Measurements from ENCODE around the gene MTFP1.

DNA sequence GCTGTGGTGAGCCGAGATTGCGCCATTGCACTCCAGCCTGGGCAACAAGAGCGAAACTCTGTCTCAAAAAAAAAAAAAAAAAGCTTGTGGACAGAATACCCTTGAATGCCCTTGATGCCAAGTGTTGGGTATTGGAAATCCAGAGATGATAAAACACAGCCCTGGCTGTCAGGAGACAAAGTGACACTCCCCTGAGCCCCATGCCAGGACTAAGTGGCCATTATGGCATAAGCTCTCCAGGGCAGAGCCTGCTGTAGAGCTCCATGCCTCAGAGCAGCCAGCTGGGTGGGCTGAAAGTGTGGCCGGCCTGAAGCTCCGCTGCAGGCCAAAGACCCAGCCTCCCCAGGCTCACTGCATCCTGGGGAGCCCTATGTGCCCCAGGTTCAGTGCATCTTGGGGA lies 43.2 kb upstream of the MTFP1 start:
- TF ChIP-seq TAF1 (IDR thresholded peaks at IDR 0.05; ENCODE audit: borderline replicate concordance, insufficient read depth, low read length) (no peak), SIN3A (IDR thresholded peaks at IDR 0.05; ENCODE audit: borderline replicate concordance, insufficient read depth, low read length) (no peak), POLR2AphosphoS5 (IDR thresholded peaks at IDR 0.05; ENCODE audit: low read depth, low read length) (no peak)
- TF ChIP-seq, protein P1, sequence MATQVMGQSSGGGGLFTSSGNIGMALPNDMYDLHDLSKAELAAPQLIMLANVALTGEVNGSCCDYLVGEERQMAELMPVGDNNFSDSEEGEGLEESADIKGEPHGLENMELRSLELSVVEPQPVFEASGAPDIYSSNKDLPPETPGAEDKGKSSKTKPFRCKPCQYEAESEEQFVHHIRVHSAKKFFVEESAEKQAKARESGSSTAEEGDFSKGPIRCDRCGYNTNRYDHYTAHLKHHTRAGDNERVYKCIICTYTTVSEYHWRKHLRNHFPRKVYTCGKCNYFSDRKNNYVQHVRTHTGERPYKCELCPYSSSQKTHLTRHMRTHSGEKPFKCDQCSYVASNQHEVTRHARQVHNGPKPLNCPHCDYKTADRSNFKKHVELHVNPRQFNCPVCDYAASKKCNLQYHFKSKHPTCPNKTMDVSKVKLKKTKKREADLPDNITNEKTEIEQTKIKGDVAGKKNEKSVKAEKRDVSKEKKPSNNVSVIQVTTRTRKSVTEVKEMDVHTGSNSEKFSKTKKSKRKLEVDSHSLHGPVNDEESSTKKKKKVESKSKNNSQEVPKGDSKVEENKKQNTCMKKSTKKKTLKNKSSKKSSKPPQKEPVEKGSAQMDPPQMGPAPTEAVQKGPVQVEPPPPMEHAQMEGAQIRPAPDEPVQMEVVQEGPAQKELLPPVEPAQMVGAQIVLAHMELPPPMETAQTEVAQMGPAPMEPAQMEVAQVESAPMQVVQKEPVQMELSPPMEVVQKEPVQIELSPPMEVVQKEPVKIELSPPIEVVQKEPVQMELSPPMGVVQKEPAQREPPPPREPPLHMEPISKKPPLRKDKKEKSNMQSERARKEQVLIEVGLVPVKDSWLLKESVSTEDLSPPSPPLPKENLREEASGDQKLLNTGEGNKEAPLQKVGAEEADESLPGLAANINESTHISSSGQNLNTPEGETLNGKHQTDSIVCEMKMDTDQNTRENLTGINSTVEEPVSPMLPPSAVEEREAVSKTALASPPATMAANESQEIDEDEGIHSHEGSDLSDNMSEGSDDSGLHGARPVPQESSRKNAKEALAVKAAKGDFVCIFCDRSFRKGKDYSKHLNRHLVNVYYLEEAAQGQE (IDR thresholded peaks at IDR 0.05; ENCODE audit: insufficient read depth in 1 of 2, low read depth in 2 of 2, low read length in 2 of 2): no peak

All from PFSK-1 (cell line).